G401.6 (cell line): ENCODE data around the gene THAP3.

Source experiments
- FAIRE-seq: peaks from 2 replicates; lab custom pipeline; 2012; peaks lifted over from hg19 to GRCh38; lab: Jason Lieb, UNC

Gene THAP3

DNA sequence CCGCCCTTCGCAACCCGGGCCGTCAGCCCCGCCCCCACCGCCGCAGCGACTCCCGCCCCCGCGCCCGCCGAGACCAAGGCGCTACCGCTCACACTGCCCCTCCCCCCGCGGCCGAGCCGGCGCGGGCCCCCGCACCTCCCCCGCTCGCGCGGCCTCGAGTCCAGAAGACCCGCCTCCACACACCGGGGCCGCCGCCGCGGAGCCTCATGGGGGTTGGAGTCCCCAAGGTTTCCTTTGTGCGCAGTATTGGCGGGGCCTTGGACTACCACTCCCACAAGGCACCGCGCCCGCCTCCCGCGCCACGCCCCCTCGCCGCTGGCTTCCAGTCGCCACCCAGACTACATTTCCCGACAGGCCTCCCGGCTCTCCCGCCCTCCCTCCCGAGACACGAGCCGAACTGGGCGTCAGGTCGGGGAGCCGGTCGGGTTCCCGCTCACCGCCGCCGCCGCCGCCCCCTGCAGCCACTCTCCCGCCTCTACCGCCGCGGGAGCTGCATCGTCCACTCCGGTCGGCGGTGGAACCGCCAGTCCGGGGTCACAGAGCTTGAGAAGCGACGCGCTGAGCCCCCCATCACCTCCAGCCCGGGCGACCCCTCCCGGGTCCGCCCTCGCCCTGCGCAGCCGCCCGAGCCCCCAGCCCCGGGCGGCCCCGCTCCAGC lies 11.2 kb upstream of the THAP3 start, which contains the start of gene PHF13:
PHF13 (plus strand) TSS at position 371 of the 658 bp plus-strand sequence. CDS start 336 bp downstream, outside the sequence.
- peak; percentile 3 for FAIRE-seq

GRCh38 chr1:6614019-6614928 lies 10.4 kb upstream of the THAP3 start:
- FAIRE-seq = no peak

DNA sequence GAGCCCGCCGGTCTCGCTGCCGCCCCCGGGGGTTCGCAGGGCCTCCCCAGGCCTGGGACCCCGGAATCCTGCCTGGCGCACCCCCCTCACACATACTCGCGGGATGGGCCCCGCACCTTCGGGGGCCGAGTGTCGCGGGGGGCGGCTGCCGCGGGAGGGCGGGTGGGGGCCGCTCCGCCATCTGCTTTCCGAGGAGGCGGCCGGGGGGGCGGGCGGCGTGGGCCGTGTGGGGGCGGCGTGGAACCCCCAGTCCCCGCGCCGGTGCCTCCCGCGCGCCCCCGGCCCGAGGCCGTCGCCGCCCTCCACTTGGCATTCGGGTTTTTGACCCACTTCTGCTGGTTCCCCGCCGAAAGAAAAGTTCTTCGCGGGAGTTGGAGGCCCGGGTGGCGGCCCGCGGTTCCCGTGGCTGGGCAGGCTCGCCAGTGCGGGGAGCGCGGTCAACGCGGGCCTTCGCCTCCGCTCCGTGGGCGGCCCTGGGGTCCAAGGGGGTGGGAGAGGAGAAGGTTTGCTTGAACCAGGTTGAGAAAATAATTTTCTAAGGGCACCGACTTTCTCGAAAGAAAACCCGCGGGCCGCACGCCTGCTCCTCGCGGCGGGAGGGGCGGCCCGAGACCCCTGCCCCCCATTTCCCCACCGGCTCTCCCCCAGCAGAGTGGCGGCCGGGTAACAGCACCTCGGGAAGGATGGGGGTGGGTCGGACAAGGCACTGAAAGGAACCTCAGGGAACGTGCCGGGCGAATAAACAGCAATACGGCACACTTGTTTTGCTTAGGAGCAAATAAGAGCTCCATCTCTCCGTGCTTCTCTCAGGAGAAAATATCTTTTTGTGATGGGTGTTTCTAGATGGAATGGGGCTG lies 9.5 kb upstream of the THAP3 start:
- no peak for FAIRE-seq

DNA sequence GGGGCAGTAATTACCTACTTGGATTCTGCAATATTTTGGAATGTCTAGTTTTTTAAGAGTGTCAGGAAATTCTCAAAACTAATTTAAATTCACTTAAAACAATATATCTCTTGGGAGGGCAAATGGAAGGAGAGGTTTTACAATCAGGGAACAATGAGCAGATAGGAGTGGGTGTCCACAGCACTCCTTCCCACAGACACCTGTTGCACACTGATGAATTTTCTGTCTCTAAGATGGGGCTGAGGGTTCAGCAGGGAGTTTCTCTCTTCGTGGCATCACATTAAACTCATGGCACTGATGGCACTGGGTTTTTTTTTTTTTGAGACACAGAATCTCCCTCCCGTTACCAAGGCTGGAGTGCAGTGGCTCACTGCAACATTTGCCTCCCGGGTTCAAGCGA lies 5.6 kb upstream of the THAP3 start:
- no peak for FAIRE-seq

GRCh38 chr1:6621429-6622391 lies 3.0 kb upstream of the THAP3 start:
- FAIRE-seq = no peak

GRCh38 chr1:6622396-6623152 lies 2.1 kb upstream of the THAP3 start:
- no peak for FAIRE-seq

DNA sequence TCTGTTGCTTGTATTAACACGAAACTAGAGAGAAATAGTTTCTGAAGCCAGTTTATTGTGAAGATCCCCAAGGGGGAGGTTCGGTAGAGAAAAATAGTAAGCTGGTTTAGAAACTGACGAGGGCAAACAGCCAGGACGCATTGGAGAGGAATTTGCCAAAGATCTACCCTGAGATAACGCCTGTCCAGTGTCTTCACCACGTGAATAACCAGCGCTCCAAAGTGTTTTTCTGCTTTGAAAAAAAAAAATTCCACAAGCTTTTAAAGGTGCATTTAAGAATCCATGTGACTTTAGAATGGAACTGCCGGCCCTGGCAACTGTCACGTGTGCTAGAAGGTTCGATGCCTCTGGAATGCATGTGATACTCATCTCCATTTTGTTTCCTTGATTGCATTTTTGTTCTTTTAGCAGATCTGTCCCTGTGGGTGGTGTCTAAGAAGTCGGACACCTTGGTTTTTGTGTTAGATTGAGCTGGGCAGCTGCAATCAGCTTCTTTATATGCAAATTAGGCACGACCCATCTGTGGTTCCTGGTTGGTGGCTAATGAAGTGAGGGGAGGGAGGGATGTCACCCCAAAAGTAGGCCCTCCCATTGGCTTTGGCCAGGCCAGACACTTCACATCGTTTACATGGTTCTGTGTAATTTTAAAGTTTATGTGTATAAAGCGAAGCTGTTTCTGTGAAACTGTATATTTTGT lies 1.3 kb upstream of the THAP3 start:
- FAIRE-seq = no peak

GRCh38 chr1:6625584-6626149 lies 999 bp downstream of the THAP3 start:
- FAIRE-seq = no peak

GRCh38 chr1:6627031-6627430 lies 2.4 kb downstream of the THAP3 start:
- FAIRE-seq = no peak

GRCh38 chr1:6627841-6628545 lies 3.3 kb downstream of the THAP3 start:
- FAIRE-seq = no peak

DNA sequence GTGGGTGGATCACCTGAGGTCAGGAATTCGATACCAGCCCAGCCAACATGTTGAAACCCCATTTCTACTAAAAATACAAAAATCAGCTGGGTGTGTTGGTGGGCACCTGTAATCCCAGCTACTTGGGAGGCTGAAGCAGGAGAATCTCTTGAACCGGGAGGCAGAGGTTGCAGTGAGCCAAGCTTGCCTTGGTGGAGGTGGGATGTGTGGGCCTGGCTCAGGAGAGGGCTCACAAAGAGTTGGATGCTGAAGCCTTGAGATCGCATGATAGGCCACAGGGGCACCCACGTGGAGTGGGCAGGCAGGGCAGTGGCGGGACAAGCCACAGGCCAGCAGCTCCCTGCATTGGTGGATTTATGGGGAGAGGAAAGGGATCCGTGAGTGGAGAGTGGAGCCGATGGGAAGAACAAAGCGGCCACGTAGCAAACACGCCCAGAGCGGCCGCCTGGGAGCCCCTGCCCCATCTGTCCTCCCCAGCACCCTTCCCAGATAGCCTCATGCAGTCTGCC lies 4.4 kb downstream of the THAP3 start:
- no peak for FAIRE-seq

DNA sequence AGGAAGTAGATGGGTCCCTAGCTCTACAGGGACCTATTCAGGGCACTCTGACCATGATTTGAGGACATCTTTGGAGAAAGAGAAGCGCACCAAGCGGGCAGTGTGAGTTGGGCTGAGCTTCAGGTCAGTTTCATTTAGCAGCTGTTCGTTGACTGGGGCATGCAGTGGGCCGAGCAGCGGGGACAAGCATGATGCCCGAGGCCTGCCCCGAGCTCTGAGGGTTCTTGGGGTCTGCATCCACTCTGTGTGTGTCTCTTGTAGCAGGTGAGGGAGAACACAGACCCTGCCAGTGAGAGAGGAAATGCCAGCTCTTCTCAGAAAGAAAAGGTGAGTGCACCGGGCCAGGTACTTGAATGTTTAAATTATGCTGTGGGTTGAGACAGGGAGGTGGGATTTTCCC lies 5.4 kb downstream of the THAP3 start:
- no peak for FAIRE-seq

GRCh38 chr1:6631058-6631457 lies 6.4 kb downstream of the THAP3 start:
- FAIRE-seq = no peak

GRCh38 chr1:6632588-6633514 lies 8.2 kb downstream of the THAP3 start:
- FAIRE-seq = no peak

- no peak for FAIRE-seq
Observed at GRCh38 chr1:6634371-6635052, 9.8 kb downstream of the THAP3 start.

DNA sequence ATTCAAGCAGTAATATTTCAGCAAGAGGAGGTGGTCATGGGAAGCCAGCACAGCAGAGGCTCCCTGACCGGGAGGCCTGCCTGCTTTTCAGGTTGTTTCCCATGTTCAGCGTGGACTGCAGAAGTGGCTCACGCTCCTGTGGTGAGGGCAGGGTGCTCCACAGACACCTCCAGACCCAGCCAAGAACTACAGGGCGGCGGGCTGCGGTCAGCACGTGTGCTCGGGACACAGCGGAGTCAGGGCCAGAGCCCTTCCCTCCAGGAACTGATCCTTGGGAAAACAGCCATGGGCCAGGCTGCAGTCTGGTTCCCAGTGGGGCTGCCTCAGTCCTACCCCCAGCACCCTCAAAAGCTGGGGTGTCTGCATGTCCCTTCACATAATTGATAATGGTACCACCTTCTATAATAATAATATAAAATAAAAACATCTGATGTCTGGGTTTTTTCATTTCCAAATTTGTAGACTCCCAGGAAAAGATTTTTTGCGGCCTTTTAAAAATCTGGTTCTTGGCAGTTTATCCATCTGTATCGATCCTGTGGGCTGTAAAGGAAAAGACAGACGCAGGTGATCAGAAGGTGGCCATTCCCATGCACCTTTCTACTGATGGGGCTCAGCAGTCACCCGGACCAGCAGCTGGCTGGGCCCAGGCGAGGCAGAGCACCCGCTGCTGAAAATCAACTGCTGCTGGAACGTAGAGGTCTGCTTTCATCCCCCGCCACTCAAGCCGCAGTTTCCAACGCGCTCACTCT lies 10.7 kb downstream of the THAP3 start:
- FAIRE-seq = no peak
